H7 (cell line): Measurements from ENCODE around the gene SORBS1. TPM values are rescaled to one million over a fixed set of nuclear protein-coding genes. Genes with fewer than 3 reads are reported as not detected.

Source experiments
- DNase-seq: peaks from one replicate; pipeline ENCODE4 v3.0.0; 2012
- H3K27me3 ChIP-seq: 2 replicates; pipeline ENCODE4 v1.6.0; 2011; ENCODE audit warnings: mild to moderate bottlenecking, low read length; ENCODE audit not compliant: control insufficient read depth, insufficient read depth
- H3K36me3 ChIP-seq: replicated peaks from 2 replicates; pipeline ENCODE4 v1.5.1; 2011; ENCODE audit warnings: low read length; ENCODE audit not compliant: control insufficient read depth, insufficient read depth
- H3K4me3 ChIP-seq: 2 replicates; pipeline ENCODE4 v1.5.1; 2011; ENCODE audit warnings: low read depth, mild to moderate bottlenecking, control low read depth, low read length, moderate library complexity; ENCODE audit not compliant: insufficient read depth
- total RNA-seq: library from RNA; depleted of rRNA; stranded (reverse); fragments of >200 nt; shearing (Covaris generic); gene quantifications from 2 replicates; pipeline ENCODE4 v1.2.3, GENCODE V29; 2014

Gene SORBS1
- total RNA-seq, 1 experiment from 2014 or later, result 10.2 TPM

DNA sequence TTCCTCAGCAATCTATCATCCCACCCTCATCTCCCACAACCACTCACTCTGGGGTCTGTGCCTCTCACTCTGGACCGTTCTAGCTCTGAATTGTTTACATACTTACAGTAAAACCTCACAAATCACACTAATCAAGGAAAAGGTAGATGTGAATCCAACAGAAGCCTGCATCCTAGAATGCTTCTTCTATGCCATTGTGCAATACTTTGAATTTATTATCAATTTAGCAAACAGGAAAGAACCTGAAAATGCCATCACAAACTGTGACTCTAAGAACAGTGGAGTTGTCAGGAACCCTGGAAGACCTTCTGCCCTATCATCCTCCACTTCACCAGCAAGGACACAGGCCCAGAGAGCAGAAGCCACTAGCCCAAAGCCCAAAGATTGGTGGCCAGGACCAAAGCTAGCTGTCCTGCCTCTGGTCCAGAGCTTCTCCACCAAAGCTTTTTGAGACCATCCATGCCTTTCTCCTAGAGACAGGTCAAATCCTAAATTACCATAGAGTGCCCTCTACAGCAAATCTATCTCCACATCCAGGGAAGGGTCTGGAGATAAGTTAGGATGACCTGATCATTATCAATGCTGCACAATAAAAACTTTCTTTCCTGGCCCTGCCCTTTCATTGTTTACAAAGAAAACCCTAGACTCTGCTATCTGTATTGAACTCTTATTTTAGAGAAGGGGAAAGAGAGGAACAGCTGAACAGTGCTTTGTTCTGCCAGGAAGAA is 2.4 kb downstream of the SORBS1 start:
- H3K27me3 ChIP-seq, result peaks cover 4% of the 10 kb centered on the region
- no peaks in the 10 kb centered on the region for H3K36me3 ChIP-seq
- no peak overlapping the region for H3K4me3 ChIP-seq
- no peak for DNase-seq

DNA sequence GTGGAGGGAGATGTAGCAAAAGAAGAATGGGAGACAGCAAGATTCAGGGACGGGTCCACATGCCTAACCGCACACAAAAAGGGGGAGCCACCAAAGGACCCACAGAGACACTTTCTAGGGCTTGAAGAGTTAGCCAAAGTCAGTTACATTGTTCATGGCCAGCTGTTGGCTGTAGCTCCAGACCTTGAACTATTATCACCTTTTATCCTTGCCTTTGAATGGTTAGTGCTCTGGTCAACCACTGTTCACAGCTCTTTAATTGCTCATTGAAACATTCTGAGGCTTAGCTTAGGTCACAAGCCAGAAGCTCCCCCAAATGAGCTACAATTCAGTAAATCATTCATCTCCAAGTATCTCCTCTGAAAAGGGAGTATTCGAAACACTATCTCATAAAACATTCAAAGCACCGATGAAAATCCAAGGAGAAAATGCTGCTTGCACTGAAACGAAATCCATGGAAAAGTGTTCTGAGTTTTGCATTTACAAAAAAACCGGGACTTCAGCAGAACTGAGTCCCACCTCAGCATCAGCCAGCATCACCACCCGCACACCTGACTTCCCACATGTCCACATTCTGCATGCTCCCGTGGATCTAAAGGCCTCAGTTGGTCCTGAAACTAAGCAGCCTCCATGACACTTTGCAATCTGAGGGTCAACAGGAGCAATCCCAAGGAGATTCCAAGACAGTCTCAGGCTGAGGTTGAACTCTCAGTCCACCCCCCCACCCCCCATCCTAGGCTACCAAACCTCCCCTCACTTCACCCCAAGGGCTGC is 4.0 kb downstream of the SORBS1 start:
- Histone ChIP-seq H3K36me3 (no peaks in the 10 kb centered on the region), H3K27me3 (peaks cover 4% of the 10 kb centered on the region)
- no peak for DNase-seq

DNA sequence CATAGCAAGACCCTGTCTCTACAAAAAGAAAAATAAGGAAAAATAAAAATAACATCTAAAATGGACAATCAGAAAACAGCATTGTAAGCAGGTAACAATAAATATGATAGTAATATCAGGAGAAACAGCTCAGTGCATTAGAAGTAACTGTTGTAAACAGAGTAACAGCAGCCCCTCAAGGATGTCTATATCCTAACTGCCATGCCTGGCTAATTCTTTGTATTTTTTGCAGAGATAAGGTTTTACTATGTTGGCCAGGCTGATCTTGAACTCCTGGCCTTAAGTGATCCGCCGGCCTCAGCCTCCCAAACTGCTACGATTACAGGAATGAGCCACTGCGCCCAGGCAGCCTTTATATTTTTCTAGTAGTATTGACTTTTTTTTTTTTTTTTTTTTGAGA is 7.5 kb downstream of the SORBS1 start:
- Histone ChIP-seq H3K27me3 (no peaks in the 10 kb centered on the region; the same call in 1 of the 2 replicates), H3K4me3 (no peak overlapping the region), H3K36me3 (no peaks in the 10 kb centered on the region)
- no peak for DNase-seq

More for the DNA sequence above, 4.0 kb downstream of the SORBS1 start:
- H3K4me3 ChIP-seq, result no peak overlapping the region

DNA sequence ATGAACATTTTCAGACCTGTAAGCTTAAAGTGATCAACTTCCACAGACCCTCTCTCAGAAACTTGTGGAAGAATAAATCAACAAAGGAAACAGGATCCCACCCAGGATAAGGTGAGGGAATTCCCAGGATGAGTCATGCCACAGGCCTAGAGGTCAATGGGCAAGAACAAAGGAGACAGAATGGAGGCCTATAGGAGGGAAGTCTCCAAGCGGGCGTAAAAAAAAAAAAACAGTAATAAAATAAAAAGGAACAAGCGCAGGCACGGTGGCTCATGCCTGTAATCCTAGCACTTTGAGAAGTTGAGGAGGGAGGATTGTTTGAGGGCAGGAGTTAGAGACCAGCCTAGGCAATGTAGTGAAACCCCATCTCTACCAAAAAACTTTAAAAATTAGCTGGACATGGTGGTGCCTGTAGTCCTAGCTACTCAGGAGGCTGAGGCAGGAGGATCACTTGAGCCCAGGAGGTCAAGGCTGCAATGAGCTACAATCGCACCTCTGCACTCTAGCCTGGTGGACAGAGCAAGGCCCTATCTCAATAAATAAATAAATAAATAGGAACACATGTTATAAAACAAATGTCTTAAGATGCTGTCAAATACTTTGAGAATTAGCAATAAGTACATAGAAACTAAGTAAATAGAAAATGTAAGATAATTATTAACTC is 8.4 kb downstream of the SORBS1 start:
- Histone ChIP-seq H3K36me3 (no peaks in the 10 kb centered on the region), H3K4me3 (no peak overlapping the region), H3K27me3 (no peaks in the 10 kb centered on the region; the same call in 1 of the 2 replicates)
- DNase-seq, result peak; percentile 53

DNA sequence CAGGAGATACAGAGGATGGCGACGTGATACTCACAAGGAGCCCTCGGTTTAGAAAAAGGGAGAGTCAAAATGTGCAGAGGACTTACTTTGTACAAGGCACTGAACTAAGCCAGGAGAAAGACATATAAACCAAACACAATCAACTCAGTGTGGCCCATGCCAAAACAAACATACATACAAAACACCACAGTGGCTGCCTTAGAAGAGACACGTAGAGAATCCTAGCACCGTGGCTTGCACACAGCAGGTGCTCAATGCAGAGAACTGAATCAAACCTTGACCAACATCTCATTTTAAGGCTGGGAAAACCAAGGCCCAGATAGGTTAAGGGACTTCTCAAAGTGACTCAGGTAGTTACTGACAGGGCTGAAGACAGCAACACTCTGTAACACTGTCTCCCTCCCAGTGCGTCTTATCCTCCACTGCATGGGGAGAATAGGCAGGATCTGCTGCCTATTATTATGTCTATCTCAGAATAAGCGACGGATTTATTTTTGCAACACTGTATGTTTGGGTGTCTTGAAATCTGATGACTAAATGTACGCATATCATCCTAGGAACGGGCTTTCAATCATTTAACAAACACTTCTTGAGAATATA is 11.0 kb downstream of the SORBS1 start:
- Histone ChIP-seq H3K27me3 (no peaks in the 10 kb centered on the region), H3K4me3 (no peak overlapping the region), H3K36me3 (no peaks in the 10 kb centered on the region)
- no peak for DNase-seq

DNA sequence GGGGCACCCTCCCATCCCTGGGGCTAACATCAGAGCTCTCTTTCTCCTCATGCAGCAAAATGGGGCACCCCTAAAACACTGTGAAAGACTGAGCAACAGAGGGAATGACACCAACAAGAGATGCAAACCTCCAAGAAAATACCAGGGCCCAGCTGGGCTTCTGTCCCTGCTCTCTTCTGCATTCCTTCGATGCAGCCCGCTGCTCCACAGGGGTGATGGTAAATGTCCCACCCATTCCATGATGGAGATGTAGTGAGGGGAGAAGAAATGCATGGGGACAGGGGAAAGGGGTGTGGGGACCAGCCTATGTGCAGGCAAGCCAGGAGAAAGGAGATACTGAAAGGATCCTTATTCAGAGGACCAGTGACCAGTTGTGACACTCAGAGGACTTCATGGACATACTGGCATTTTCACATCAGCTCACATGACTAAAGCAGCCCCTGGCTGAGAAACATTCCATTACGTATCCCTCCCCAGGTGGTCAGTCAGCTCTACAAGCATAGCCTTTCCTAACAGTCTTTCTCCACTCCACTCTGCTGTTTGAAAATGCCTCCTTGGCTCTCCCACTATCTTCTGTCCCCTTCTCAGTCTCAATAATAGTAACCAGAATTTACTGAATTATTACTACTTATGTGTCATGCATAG is 13.3 kb downstream of the SORBS1 start:
- H3K4me3 ChIP-seq, result no peak overlapping the region
- H3K36me3 ChIP-seq, result no peaks in the 10 kb centered on the region

DNA sequence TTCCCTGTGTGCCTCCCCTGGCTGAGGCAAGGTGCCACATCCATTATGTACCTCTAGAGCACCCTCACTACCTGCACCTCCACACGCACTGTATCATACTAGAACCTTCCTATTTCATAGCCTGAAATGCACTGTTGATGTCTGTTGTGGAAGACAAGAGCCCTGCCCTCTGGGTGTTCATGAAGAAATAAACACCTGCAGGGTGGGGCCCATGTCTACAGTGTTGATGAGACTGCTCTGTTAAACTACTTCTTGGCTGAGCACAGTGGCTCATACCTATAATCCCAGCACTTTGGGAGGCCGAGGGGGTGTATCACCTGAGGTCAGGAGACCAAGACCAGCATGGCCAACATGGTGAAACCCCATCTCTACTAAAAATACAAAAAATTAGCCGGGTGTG is 14.0 kb downstream of the SORBS1 start:
- H3K27me3 ChIP-seq, result no peaks in the 10 kb centered on the region
- no peak overlapping the region for H3K4me3 ChIP-seq
- DNase-seq, result no peak
- no peaks in the 10 kb centered on the region for H3K36me3 ChIP-seq

More for the DNA sequence above, 13.3 kb downstream of the SORBS1 start:
- no peak for DNase-seq
- H3K27me3 ChIP-seq, result no peaks in the 10 kb centered on the region

DNA sequence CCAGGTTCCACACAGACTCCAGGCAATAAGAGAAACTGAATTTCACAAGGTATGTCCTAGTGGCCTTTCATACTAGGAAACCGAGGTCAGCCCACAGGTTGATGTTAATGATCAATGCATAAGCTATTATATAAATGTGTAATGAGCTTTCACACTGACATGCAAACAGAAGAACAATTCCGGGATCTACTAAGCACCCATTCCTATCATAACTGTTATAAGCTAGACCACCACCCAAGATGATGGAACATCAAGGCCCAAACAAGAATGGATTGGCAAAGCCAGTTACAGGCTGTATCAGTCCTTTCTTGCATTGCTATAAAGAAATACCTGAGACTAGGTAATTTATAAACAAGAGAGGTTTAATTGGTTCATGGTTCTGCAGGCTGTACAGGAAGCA is 15.2 kb downstream of the SORBS1 start:
- no peaks in the 10 kb centered on the region for H3K36me3 ChIP-seq
- H3K4me3 ChIP-seq, result no peak overlapping the region

DNA sequence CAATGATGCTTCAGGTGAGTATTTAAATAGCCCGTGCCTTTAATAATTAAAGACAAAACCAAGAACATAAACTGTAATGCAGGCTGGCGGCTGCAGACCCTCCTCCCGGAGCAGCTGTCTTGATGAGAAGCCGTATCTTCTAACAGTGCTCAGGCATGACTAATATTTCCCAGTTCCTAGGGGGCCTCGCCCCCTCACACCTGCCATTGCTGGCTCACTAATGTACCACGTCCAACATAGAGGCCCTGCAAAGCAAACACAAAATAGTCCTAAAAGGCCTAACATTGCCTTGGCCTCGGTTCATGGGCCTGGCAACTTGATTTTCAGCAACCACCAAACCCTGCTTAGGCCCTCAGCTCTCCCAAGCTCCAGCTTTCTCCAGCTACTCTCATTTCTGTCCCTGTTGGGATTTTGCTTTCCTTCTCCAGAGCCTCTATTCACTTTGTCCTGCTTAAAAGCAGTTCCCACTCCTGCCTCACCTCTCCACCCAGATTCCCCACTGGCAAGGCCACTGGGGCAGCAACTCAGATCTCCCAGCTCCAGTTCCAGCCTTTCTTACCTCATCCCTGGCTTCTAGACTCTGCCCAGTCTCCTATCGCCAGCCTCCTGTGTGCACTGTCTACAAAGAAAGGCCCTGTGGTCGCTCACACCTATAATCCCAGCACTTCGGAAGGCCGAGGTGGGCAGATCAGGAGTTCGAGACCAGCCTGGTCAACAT is 16.2 kb downstream of the SORBS1 start:
- no peak for DNase-seq
- no peak overlapping the region for H3K4me3 ChIP-seq
- H3K36me3 ChIP-seq, result no peaks in the 10 kb centered on the region
- H3K27me3 ChIP-seq, result no peaks in the 10 kb centered on the region

More for the DNA sequence above, 15.2 kb downstream of the SORBS1 start:
- H3K27me3 ChIP-seq, result no peaks in the 10 kb centered on the region
- no peak for DNase-seq

DNA sequence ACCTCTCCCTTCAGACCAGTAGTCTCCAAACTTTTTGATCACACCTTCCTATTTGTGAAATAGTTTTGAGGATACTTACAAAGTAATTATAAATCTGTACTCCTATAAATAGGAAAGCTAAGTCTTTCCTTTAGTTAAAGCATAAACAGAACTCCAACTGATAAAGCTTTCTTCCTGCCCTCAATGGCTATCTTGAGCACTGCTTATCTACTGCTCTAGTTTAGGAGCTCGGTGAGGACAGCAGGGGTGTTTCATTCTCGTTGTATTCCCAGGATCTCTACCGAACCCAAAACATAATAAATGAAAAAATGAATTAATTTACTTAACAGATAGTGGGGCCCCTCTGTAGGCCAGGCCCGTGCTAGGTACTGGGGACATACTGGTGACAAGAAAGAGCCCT is 17.7 kb downstream of the SORBS1 start:
- no peak for DNase-seq
- H3K36me3 ChIP-seq, result no peaks in the 10 kb centered on the region
- no peak overlapping the region for H3K4me3 ChIP-seq
- no peaks in the 10 kb centered on the region for H3K27me3 ChIP-seq

DNA sequence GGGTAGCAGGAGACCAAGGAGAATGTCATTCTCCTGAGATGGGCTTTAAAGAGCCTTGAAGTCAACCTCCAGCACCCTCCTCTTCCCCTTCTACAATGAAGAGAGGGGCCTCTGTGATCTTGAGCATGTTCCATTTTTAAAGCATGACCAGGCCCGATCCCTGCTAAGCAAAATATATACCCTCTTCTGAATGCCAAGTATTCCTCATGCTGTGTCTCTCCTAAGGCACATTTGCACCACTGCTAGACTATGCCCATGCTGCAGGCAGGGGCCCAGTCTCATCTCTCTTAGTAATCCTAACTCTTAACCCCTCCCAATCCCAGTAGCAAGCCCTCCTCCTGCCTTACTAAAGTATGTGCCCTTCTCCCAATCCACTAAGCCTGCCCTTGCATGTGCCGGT is 18.4 kb downstream of the SORBS1 start:
- H3K4me3 ChIP-seq, result no peak overlapping the region
- DNase-seq, result no peak

DNA sequence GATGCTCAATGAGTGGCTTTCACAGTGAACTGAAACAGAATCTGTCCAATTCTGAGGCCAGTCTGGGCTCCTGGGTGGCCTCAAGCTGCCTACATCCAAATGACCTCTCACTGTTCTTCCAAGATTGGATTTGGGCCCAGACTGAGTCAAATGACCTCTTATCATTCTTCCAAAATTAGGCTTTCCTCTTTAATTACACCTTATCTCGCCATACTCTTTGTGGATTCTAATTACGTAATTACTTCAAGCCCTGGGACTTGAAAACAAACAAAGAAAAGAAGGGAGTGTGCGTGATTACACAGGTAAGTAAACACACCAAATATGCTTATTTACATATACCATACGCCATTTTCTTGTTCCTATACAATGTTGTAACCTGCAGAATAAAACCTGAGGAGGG is 18.8 kb downstream of the SORBS1 start:
- no peak overlapping the region for H3K4me3 ChIP-seq
- H3K27me3 ChIP-seq, result no peaks in the 10 kb centered on the region
- no peak for DNase-seq
- H3K36me3 ChIP-seq, result no peaks in the 10 kb centered on the region

More for the DNA sequence above, 18.4 kb downstream of the SORBS1 start:
- no peaks in the 10 kb centered on the region for H3K27me3 ChIP-seq
- H3K36me3 ChIP-seq, result no peaks in the 10 kb centered on the region

DNA sequence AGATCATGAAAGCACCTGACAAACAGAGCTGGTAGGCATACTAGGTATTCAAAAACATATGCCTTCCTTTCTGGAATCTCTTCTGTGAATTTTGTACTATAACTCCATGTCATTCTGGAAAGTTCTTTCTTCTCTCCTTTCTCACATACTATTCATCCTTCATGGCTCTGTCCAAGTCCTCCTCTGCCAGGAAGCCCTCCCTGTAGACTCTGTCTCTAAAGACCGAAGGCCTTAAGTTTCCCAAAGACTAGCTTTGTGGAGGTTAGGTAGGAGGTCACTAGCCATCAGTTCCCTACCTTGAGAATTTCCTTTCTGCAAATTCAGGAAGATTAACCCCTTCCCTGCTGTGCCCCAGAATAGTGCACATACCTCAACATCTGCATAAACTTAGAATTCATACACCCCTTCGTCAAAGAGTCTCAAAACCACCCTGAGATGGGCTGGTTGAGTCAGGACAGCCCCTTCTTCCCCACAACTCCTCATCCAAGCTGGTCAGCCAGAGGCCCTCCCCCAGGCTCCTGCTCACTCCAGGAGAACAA is 20.6 kb downstream of the SORBS1 start:
- Histone ChIP-seq H3K4me3 (no peak overlapping the region), H3K27me3 (no peaks in the 10 kb centered on the region), H3K36me3 (no peaks in the 10 kb centered on the region)
- no peak for DNase-seq
